GM12801 (cell line): Measurements from ENCODE around the gene SRF.

Experiments used
- CTCF ChIP-seq: IDR thresholded peaks from one replicate; pipeline ENCODE4 v1.5.1; 2011; ENCODE audit warnings: control low read depth; ENCODE audit not compliant: insufficient read length; ENCODE audit errors: extremely low read depth

The SRF gene

GRCh38 chr6:43231053-43231452 lies 60.0 kb downstream of the SRF start:
- TF ChIP-seq CTCF: no peak
